HG03139 (cell line): Measurements from ENCODE around the gene GATAD1.
"Not testable (repeated sequence)": the region's sequence is repeated elsewhere in the genome, so short reads cannot be mapped to it uniquely, and the experiment has no call there.

ENCODE experiments used
- ATAC-seq: cut with Tn5 transposase; IDR thresholded peaks from one replicate; pipeline ENCODE4 v1.9.1; 2021; ENCODE audit not compliant: unreplicated experiment

GATAD1 gene, protein sequence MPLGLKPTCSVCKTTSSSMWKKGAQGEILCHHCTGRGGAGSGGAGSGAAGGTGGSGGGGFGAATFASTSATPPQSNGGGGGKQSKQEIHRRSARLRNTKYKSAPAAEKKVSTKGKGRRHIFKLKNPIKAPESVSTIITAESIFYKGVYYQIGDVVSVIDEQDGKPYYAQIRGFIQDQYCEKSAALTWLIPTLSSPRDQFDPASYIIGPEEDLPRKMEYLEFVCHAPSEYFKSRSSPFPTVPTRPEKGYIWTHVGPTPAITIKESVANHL

GRCh38 chr7:92447345-92448204 is at the start of gene GATAD1:
TSS of gene GATAD1 (plus strand) at chr7:92447482. CDS start at chr7:92447730, 248 bp downstream.
- peak; percentile 80 for ATAC-seq

DNA sequence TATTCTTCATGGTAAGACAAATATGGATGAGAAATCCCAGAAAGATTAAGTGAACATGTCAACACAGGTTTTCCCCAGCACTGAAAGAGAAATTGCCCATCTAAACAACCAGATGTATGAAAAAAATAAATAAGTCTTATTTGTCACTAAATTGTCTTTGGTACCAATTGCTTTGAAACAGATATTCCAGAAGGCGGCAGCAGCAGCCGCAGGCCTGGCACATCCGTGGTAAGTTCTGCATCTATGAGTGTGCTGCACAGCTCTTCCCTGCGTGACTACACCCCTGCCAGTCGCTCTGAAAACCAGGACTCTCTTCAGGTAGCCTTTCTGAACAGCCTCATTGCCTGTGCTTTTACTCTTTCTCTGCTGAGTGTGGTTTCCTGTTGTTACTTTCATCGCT is 49.7 kb upstream of the GATAD1 start:
- ATAC-seq: no peak

- ATAC-seq: no peak
Observed at GRCh38 chr7:92400013-92400412, 47.3 kb upstream of the GATAD1 start.

GRCh38 chr7:92402920-92403759 is 44.1 kb upstream of the GATAD1 start:
- no peak for ATAC-seq

DNA sequence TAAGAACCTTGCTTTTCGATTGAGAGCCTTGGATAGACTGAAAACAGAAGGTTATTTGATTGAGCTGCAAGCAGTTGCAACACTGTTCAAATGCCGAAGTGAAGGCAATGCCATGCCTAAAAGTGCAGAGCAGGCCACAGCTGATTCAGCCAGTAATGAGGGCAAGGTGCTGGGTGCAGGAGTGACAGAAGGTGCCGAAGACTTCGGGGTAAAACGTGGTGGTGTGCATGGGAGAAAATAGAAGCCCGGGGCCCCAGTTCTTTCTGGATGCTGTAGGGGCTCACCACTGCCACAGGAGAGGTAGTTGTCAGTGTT is 43.6 kb upstream of the GATAD1 start:
- ATAC-seq: no peak

GRCh38 chr7:92404170-92404614 is 43.1 kb upstream of the GATAD1 start:
- ATAC-seq: no peak

DNA sequence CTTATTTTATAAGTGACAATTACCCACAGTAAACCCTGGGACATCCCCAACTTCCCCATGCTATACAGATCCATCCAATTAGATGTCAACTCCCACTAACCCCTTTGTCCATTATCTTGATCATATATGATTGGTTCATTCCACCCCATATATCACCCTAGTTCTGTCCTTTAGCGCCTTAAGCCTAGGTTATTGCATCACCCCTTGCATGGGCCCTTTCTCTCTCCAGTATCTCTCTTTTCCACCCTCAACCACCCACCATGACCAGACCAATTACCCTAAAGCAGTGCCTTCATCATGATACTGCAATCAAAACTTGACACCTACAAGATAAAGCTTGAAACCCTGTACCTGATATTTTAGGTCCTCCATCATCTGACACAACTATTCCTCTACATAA is 37.9 kb upstream of the GATAD1 start:
- ATAC-seq: no peak

GRCh38 chr7:92410162-92410561 is 37.1 kb upstream of the GATAD1 start:
- not testable (repeated sequence) for ATAC-seq

GRCh38 chr7:92412745-92413144 is 34.5 kb upstream of the GATAD1 start:
- ATAC-seq: no peak

- no peak for ATAC-seq
Observed at GRCh38 chr7:92413550-92413949, 33.7 kb upstream of the GATAD1 start.

GRCh38 chr7:92415225-92415624 is 32.1 kb upstream of the GATAD1 start:
- ATAC-seq: no peak

- ATAC-seq: no peak
Observed at GRCh38 chr7:92417913-92418312, 29.4 kb upstream of the GATAD1 start.

GRCh38 chr7:92421676-92422435 is 25.4 kb upstream of the GATAD1 start:
- ATAC-seq: no peak

DNA sequence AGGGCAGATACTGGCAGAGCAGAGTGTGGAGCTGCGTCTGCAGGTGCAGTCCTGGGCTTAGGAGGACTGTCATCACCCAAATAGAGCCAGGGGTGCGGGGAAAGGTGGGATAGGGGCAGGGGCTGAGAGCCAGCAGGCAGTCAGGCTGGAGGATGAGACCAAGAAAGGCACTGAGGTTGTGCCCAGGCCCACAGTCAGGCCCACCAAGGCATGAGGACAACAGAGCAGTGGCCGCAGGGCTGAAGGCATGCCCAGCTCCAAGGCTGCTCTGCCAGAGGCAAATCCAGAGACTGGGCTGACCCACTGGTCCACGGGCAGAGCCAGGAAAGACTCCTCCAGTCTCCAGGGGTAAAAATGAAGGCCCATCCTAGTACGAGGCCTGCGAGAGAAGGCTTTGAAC is 24.4 kb upstream of the GATAD1 start:
- no peak for ATAC-seq

DNA sequence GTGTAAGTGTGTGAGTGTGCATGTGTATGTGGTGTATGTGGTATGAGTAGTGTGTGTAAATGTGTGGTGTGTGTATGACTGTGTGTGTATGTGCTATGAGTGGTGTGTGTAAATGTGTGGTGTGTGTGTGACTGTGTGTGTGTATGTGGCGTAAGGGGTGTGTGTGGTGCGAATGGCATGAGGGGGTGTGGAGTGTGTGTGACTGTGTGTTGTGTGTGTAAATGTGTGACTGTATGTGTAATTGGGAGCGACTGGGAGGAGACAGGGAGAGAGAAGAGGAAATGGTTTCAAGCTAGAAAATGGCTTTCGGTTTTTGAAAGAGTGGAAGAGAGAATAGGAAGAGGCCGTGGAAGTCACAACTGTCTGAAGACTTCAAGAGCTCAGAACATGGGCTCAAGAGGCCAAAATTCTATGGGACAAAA is 23.6 kb upstream of the GATAD1 start:
- no peak for ATAC-seq

- ATAC-seq: no peak
Observed at GRCh38 chr7:92425311-92425947, 21.9 kb upstream of the GATAD1 start.

- ATAC-seq: no peak
Observed at GRCh38 chr7:92427193-92427592, 20.1 kb upstream of the GATAD1 start.

DNA sequence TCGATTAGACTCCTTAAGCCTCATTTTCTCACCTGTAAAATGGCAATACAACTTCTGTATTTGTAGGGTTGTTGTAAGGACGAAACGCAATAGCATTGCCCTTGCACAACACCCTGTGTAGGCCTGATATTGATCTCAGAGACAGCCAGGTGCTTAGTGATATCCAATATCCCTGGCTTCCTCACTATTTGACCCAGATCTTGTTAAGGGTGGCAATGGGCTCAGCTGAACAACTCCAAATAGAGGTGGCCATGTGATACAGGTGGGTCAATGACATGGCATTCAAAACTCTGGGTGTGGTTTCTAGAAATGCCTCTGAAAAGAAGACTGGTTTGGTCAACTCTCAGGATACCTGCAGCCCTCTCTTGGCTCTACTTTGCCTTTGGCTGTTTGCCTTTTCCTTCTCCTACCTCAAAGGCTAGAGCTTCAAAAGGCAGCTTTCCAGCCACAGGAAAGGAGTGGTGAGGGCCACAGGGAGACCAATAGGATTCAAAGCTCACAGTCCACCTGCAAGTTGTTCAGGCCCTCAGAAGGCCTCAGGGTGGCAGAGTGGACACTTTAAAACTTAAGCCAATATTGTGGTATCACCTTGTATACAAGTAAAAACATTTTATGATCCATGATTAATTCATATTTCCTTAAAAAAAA is 14.9 kb upstream of the GATAD1 start:
- ATAC-seq: no peak

DNA sequence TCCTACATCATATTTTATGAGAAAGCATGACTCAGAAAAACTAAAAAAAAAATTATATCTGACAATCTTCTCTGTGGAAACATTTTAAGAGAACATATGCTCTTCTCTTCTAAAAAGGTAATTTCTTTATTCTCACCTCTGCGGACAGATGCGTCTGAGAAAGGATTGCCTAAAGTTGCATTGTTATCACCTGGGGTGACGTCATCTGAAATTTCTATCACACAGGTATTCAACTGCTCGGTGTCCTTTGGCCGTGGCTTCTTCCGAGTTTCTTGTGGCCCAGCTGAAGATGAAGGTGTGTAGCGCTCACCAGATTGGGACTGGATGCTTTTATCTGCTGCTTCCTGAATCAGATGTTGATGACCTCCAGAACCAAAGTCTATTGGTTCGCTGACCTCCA is 14.3 kb upstream of the GATAD1 start:
- ATAC-seq: no peak

DNA sequence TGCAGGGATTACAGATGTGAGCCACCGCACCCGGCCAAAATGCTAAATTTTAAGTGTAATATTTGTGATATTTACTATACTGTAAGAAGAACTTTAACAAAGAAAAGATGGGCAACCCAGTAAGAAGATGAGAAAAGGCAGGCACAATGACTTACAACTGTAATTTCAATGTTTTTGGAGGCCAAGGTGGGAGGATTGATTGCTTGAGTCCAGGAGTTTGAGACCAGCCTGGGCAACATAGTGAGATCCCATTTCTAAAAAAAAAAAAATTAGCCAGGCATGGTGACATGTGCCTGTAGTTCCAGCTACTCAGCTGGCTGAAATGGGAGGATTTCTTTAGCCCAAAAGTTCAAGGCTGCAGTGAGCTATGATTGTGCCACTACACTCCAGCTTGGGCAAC is 11.7 kb upstream of the GATAD1 start:
- ATAC-seq: no peak
